Choroid plexus epithelial cell (primary cell): ENCODE measurements around the gene CFAP126.

Source experiments
- DNase-seq: peaks from one replicate; pipeline ENCODE4 v3.0.0-alpha.2; 2010; ENCODE audit warnings: low read depth
- H3K4me3 ChIP-seq: 2 replicates; pipeline ENCODE4 v1.5.1; 2011; ENCODE audit warnings: low read depth, mild to moderate bottlenecking, control low read depth, low read length, moderate library complexity
- TF ChIP-seq, protein P1 (sequence below): conservative IDR thresholded peaks from 2 replicates; pipeline ENCODE4 v1.5.1; 2011; ENCODE audit warnings: low read depth, mild to moderate bottlenecking, control low read depth, inconsistent platforms, low read length, moderate library complexity

CFAP126 gene

DNA sequence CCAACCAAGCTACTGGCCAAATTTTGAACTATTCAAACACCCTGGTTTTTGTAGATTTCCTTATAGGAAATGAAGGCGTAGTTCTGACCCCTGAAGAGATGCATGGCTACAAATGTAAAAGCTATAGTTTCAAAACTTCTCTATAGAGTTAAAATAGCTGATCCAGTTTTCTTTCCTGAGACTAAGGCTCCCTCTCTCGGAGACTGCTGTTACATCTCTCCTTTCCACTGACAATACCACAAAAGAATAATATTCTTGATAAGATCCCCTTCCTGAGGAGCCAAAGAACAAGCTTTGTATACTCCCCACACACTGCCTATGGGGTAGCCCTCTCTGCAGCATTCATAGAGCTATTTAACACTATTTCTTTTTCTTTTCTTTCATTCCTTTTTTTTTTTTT, 6.7 kb upstream of the CFAP126 start:
- peak; percentile 61 for DNase-seq
- TF ChIP-seq, protein P1, sequence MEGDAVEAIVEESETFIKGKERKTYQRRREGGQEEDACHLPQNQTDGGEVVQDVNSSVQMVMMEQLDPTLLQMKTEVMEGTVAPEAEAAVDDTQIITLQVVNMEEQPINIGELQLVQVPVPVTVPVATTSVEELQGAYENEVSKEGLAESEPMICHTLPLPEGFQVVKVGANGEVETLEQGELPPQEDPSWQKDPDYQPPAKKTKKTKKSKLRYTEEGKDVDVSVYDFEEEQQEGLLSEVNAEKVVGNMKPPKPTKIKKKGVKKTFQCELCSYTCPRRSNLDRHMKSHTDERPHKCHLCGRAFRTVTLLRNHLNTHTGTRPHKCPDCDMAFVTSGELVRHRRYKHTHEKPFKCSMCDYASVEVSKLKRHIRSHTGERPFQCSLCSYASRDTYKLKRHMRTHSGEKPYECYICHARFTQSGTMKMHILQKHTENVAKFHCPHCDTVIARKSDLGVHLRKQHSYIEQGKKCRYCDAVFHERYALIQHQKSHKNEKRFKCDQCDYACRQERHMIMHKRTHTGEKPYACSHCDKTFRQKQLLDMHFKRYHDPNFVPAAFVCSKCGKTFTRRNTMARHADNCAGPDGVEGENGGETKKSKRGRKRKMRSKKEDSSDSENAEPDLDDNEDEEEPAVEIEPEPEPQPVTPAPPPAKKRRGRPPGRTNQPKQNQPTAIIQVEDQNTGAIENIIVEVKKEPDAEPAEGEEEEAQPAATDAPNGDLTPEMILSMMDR = peak; percentile 61
- no peak overlapping the region for H3K4me3 ChIP-seq

DNA sequence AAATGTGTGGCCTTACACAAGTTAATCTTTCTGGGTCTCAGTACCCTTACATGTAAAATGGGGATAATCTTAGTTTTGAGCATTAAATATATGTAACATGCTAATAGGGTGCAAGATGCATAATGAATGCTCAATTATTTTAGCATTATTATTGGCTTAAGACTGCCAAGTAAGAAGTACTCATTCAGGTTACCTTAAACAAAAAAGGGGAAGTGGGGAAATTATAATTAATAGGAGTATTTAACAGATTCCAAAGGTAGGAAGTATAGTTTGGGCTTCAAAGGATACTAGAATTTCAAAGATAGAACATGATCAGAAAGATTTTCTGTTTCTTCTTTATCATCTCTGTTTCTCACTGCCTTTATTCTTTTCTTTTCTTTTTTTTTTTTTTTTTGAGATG, 5.8 kb upstream of the CFAP126 start:
- TF ChIP-seq, protein P1 = no peak
- no peak for DNase-seq

GRCh38 chr1:161365207-161365606, 2.5 kb downstream of the CFAP126 start:
- TF ChIP-seq, protein P1 = no peak
- no peak for DNase-seq
- H3K4me3 ChIP-seq = no peak overlapping the region

More for the DNA sequence above, 5.8 kb upstream of the CFAP126 start:
- no peak overlapping the region for H3K4me3 ChIP-seq

- no peak overlapping the region for H3K4me3 ChIP-seq
- no peak for DNase-seq
- TF ChIP-seq, protein P1 = no peak
Observed at GRCh38 chr1:161364332-161364731, 3.3 kb downstream of the CFAP126 start.

GRCh38 chr1:161359291-161359690, 8.4 kb downstream of the CFAP126 start:
- H3K4me3 ChIP-seq = no peak overlapping the region
- DNase-seq = no peak
- TF ChIP-seq, protein P1 = no peak

GRCh38 chr1:161357073-161357472, 10.6 kb downstream of the CFAP126 start:
- TF ChIP-seq, protein P1 = no peak
- H3K4me3 ChIP-seq = no peak overlapping the region
- no peak for DNase-seq

- peak; percentile 48 for DNase-seq
- TF ChIP-seq, protein P1 = no peak
- no peak overlapping the region for H3K4me3 ChIP-seq
Observed at GRCh38 chr1:161351482-161351881, 16.2 kb downstream of the CFAP126 start.
